PFSK-1 (cell line): Measurements from ENCODE around the gene FAM210B.

ENCODE experiments used
- POLR2AphosphoS5 ChIP-seq: IDR thresholded peaks from 2 replicates; pipeline ENCODE4 v1.6.1; 2012; ENCODE audit warnings: low read depth, mild to moderate bottlenecking, control low read depth, low read length, moderate library complexity
- REST ChIP-seq, 2 experiments: IDR thresholded peaks; 2 replicates each; pipeline versions ENCODE4 v1.6.1 to v1.8.0; 2011 to 2012; ENCODE audit warnings: low read depth in 2 of 2, low read length in 2 of 2, control low read depth in 1 of 2, inconsistent platforms in 1 of 2, mild to moderate bottlenecking in 1 of 2, moderate library complexity in 1 of 2; ENCODE audit not compliant: insufficient read depth in 1 of 2
- SIN3A ChIP-seq: IDR thresholded peaks from 2 replicates; pipeline ENCODE4 v1.6.1; 2012; ENCODE audit warnings: mild to moderate bottlenecking, low read length, moderate library complexity, borderline replicate concordance; ENCODE audit not compliant: insufficient read depth
- TAF1 ChIP-seq: IDR thresholded peaks from 2 replicates; pipeline ENCODE4 v1.6.1; 2012; ENCODE audit warnings: low read length, control low read depth, borderline replicate concordance; ENCODE audit not compliant: insufficient read depth

DNA sequence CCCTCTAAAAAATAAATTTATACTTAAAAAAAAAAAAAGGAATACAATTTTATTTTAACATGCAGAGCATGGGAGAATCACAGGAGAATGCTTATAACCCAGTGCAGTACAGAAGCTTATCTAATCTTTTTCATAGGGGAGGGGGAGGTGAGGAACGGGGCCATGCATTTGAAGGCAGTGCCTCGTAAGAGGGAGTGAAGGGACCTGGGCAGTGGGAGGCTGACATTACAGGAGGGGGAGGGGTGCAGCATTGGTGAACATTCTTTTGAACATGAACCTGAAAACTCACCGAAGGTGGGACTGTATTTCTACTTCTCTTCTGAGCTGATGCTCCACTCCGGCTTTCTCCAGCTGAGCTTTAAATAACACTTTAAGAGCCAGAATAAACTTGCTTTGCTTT, 23.9 kb downstream of the FAM210B start:
- TF ChIP-seq POLR2AphosphoS5 (no peak), REST (IDR thresholded peaks at IDR 0.05; ENCODE audit: insufficient read depth in 1 of 2, low read depth in 2 of 2, low read length in 2 of 2) (no peak), TAF1 (no peak), SIN3A (no peak)
